ENCODE measurements around the gene ANKRD44. TPM values are rescaled to one million over a fixed set of nuclear protein-coding genes. Genes with fewer than 3 reads are reported as not detected.
A peak's percentile ranks its signal among the peaks of the same experiment; 100 is the strongest.

Gene ANKRD44
- total and polyA plus RNA-seq, 2 of the 8 experiments (the other 6 are each of a cell fraction or from before 2014, with no cell fraction given) = 1.2 to 1.3 TPM

- Histone ChIP-seq H2AFZ (ENCODE audit: low read length) (peak overlapping the region; percentile 43; the same call in 1 of the 2 replicates), H4K91ac (replicated peaks; ENCODE audit: insufficient read length, low read length) (peak overlapping the region; percentile 14), H2BK20ac (ENCODE audit: low read length) (peak overlapping the region; percentile 56; the same call in 1 of the 2 replicates), H4K5ac (ENCODE audit: insufficient read length, low read depth, low read length) (no peak overlapping the region), H2AK5ac (ENCODE audit: low read depth, low read length) (peak overlapping the region; percentile 24; the same call in 1 of the 2 replicates), H3K4ac (replicated peaks; ENCODE audit: insufficient read length, low read depth, low read length) (peak overlapping the region; percentile 51), H2BK5ac (ENCODE audit: low read depth, low read length) (no peak overlapping the region), H2BK15ac (ENCODE audit: low read length) (peak overlapping the region; percentile 61; the same call in 1 of the 2 replicates), H3K56ac (replicated peaks; ENCODE audit: insufficient read length, low read depth, low read length) (no peak overlapping the region), H4K20me1 (replicated peaks in 1 of 2; ENCODE audit: control insufficient read depth in 1 of 2, insufficient read depth in 2 of 2, low read length in 2 of 2) (no peaks in the 10 kb centered on the region), H3K23ac (ENCODE audit: insufficient read length) (no peak overlapping the region), H4K8ac (ENCODE audit: extremely low read depth, insufficient read depth, low read length) (no peak overlapping the region), H3K27ac (ENCODE audit: low read depth, low read length) (no peak overlapping the region), H3K14ac (ENCODE audit: insufficient read length) (no peak overlapping the region), H3K9ac (replicated peaks in 1 of 4; ENCODE audit: extremely low read depth in 1 of 4, low read depth in 3 of 4, low read length in 3 of 4) (no peak overlapping the region; a peak in 1 of 7 replicates), H3K79me1 (ENCODE audit: low read depth, low read length) (no peaks in the 10 kb centered on the region), H3K9me3 (ENCODE audit: insufficient read depth in 2 of 2, low read depth in 1 of 2, low read length in 1 of 2) (no peaks in the 10 kb centered on the region), H3K18ac (ENCODE audit: extremely low read depth, low read length) (peak overlapping the region; percentile 36; the same call in 1 of the 2 replicates), H3K23me2 (ENCODE audit: low read depth, low read length) (no peaks in the 10 kb centered on the region; the same call in 1 of the 2 replicates), H3K79me2 (ENCODE audit: control insufficient read depth in 1 of 2, insufficient read depth in 2 of 2, low read length in 2 of 2) (no peaks in the 10 kb centered on the region), H3K4me2 (ENCODE audit: insufficient read depth in 1 of 2, low read depth in 2 of 2, low read length in 2 of 2) (peak overlapping the region; percentile 57 to 63; a peak in 2 of 4 replicates), H3K4me3 (ENCODE audit: extremely low read depth in 1 of 4, insufficient read depth in 2 of 4, low read depth in 3 of 4, low read length in 4 of 4) (peak overlapping the region in 1 of 4 experiments; percentile 52; a peak in 2 of 8 replicates), H2BK120ac (replicated peaks; ENCODE audit: low read depth, low read length) (no peak overlapping the region), H3K4me1 (replicated peaks in 1 of 4; ENCODE audit: control insufficient read depth in 3 of 4, insufficient read depth in 4 of 4, low read length in 3 of 4) (peaks cover 3 to 12% (median 10%) of the 10 kb centered on the region in 4 experiments; a peak in 5 of 7 replicates), H3K27me3 (replicated peaks in 1 of 4; ENCODE audit: control insufficient read depth in 3 of 4, extremely low read depth in 1 of 4, insufficient read depth in 3 of 4, low read length in 3 of 4) (0 out of 7 replicates have a peak, but pooled peaks cover 0 to 4% (median 0%) of the 10 kb centered on the region in 4 experiments), H3K36me3 (ENCODE audit: control insufficient read depth in 2 of 4, insufficient read depth in 4 of 4, low read length in 3 of 4) (no peaks in the 10 kb centered on the region), H2BK12ac (ENCODE audit: low read depth, low read length) (peak overlapping the region; percentile 18; the same call in 1 of the 2 replicates)
- DNase-seq (ENCODE audit: low read depth in 1 of 2, low spot score in 2 of 2) (no peak), FAIRE-seq (no peak)
- WGBS, 2 experiments (ENCODE audit: extremely low coverage in 1 of 2, insufficient coverage in 1 of 2, insufficient read length in 1 of 2, insufficient replicate concordance in 2 of 2, low coverage in 1 of 2, low lambda C conversion rate in 2 of 2, missing lambda C conversion rate in 1 of 2) = 90% methylated on average over 7 of the region's 7 CpGs; no CpG with 5 or more reads in 1 of the 2 experiments
- ChIA-PET CTCF (ENCODE audit: partially characterized antibody) (interaction anchor here (0.9 to 6.7 kb wide), 5 partner anchors 12 to 60 kb away, joined by 3 to 110 read pairs (median 32); no protein-coding TSS in a partner anchor), POLR2A (ENCODE audit: partially characterized antibody) (no interaction called here)
- no peak for TF ChIP-seq TCF12 (IDR thresholded peaks at IDR 0.05; ENCODE audit: low read depth, low read length)
- TF ChIP-seq SIX5 (IDR thresholded peaks at IDR 0.05; ENCODE audit: low read depth, low read length) = no peak
- TF ChIP-seq HDAC2 (IDR thresholded peaks at IDR 0.05; ENCODE audit: borderline replicate concordance in 1 of 2, low read depth in 2 of 2, low read length in 2 of 2) = no peak
- no peak for TF ChIP-seq CBX8 (IDR thresholded peaks at IDR 0.05; ENCODE audit: borderline replicate concordance, low read depth, low read length)
- TF ChIP-seq, protein P1, sequence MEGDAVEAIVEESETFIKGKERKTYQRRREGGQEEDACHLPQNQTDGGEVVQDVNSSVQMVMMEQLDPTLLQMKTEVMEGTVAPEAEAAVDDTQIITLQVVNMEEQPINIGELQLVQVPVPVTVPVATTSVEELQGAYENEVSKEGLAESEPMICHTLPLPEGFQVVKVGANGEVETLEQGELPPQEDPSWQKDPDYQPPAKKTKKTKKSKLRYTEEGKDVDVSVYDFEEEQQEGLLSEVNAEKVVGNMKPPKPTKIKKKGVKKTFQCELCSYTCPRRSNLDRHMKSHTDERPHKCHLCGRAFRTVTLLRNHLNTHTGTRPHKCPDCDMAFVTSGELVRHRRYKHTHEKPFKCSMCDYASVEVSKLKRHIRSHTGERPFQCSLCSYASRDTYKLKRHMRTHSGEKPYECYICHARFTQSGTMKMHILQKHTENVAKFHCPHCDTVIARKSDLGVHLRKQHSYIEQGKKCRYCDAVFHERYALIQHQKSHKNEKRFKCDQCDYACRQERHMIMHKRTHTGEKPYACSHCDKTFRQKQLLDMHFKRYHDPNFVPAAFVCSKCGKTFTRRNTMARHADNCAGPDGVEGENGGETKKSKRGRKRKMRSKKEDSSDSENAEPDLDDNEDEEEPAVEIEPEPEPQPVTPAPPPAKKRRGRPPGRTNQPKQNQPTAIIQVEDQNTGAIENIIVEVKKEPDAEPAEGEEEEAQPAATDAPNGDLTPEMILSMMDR (IDR thresholded peaks at IDR 0.05; ENCODE audit: control extremely low read depth in 1 of 3, insufficient read depth in 1 of 3, low read depth in 1 of 3, low read length in 3 of 3) = no peak
- no peak for TF ChIP-seq KDM4A (IDR thresholded peaks at IDR 0.05; ENCODE audit: low read depth, low read length, severe bottlenecking)
- no peak for TF ChIP-seq EZH2 (IDR thresholded peaks at IDR 0.05; ENCODE audit: low read depth, low read length, severe bottlenecking)
- no peak for TF ChIP-seq RAD21 (IDR thresholded peaks at IDR 0.05 in 1 of 2, conservative IDR thresholded peaks at IDR 0.05 in 1 of 2; ENCODE audit: low read depth in 2 of 2, low read length in 2 of 2)
- no peak for TF ChIP-seq RXRA (IDR thresholded peaks at IDR 0.05; ENCODE audit: insufficient read depth, low read depth, low read length)
Measured at GRCh38 chr2:197165020-197165419, 145.6 kb downstream of the ANKRD44 start.

All from H1 (cell line).